Neural progenitor cell (in vitro differentiated cells): Measurements from ENCODE around the gene EPS8L1. TPM values are rescaled to one million over a fixed set of nuclear protein-coding genes. Genes with fewer than 3 reads are reported as not detected.

Experiments used
- DNase-seq: peaks from one replicate; pipeline ENCODE4 v3.0.0-alpha.2; 2016; ENCODE audit warnings: low spot score
- H2AFZ ChIP-seq: fragments of 200-600 bp; sonication (generic); replicated peaks from 2 replicates; pipeline ENCODE4 v1.6.1; 2016; ENCODE audit warnings: antibody characterized with exemption
- H3F3A ChIP-seq: fragments of 200-600 bp; sonication (generic); 2 replicates; pipeline ENCODE4 v1.6.1; 2016; ENCODE audit warnings: antibody characterized with exemption, low read depth
- H3K27ac ChIP-seq: fragments of 200-600 bp; sonication (generic); 2 replicates; pipeline ENCODE4 v1.5.1; 2016; ENCODE audit warnings: mild to moderate bottlenecking
- H3K27me3 ChIP-seq: fragments of 200-600 bp; sonication (generic); 2 replicates; pipeline ENCODE4 v1.6.1; 2016; ENCODE audit warnings: mild to moderate bottlenecking, moderate library complexity
- H3K36me3 ChIP-seq: fragments of 200-600 bp; sonication (generic); 2 replicates; pipeline ENCODE4 v1.5.1; 2016
- H3K4me1 ChIP-seq: fragments of 200-600 bp; sonication (generic); 2 replicates; pipeline ENCODE4 v1.6.1; 2016; ENCODE audit warnings: mixed run types
- H3K4me2 ChIP-seq: fragments of 200-600 bp; sonication (generic); 2 replicates; pipeline ENCODE4 v1.6.1; 2016
- H3K4me3 ChIP-seq: fragments of 200-600 bp; sonication (generic); 2 replicates; pipeline ENCODE4 v1.5.1; 2016
- H3K79me2 ChIP-seq: fragments of 200-600 bp; sonication (generic); 2 replicates; pipeline ENCODE4 v1.6.1; 2016; ENCODE audit warnings: low read depth
- H3K9ac ChIP-seq: fragments of 200-600 bp; sonication (generic); 2 replicates; pipeline ENCODE4 v1.6.1; 2016
- H3K9me3 ChIP-seq: fragments of 200-600 bp; sonication (generic); 2 replicates; pipeline ENCODE4 v1.5.1; 2016; ENCODE audit warnings: low read depth
- H4K20me1 ChIP-seq: fragments of 200-600 bp; sonication (generic); 2 replicates; pipeline ENCODE4 v1.6.1; 2016; ENCODE audit warnings: low read depth
- H3K27ac Mint-ChIP-seq: 3 replicates; pipeline ENCODE4 v1.8.0; 2021; ENCODE audit warnings: mixed read lengths
- H3K27me3 Mint-ChIP-seq: 2 replicates; pipeline ENCODE4 v1.8.0; 2022; ENCODE audit warnings: low read depth, mild to moderate bottlenecking, inconsistent platforms, moderate library complexity, mixed read lengths; ENCODE audit not compliant: insufficient read depth
- H3K36me3 Mint-ChIP-seq: 3 replicates; pipeline ENCODE4 v1.8.0; 2021; ENCODE audit warnings: mixed read lengths
- H3K4me1 Mint-ChIP-seq: 3 replicates; pipeline ENCODE4 v1.8.0; 2021; ENCODE audit warnings: mixed read lengths
- H3K4me3 Mint-ChIP-seq: 3 replicates; pipeline ENCODE4 v1.8.0; 2021; ENCODE audit warnings: mild to moderate bottlenecking, moderate library complexity, mixed read lengths
- H3K9me3 Mint-ChIP-seq: 3 replicates; pipeline ENCODE4 v1.8.0; 2020; ENCODE audit warnings: mixed read lengths
- EZH2 ChIP-seq: fragments of 200-600 bp; sonication (generic); IDR thresholded peaks from 2 replicates; pipeline ENCODE4 v1.6.1; 2017; ENCODE audit warnings: antibody characterized with exemption, mild to moderate bottlenecking, moderate library complexity
- EZH2phosphoT487 ChIP-seq: fragments of 200-600 bp; sonication (generic); IDR thresholded peaks from 2 replicates; pipeline ENCODE4 v1.6.1; 2017; ENCODE audit warnings: antibody characterized with exemption
- total RNA-seq: library from RNA; depleted of rRNA; stranded (reverse); fragments of >200 nt; gene quantifications from 2 replicates; pipeline ENCODE4 v1.2.3, GENCODE V29; 2015; ENCODE audit warnings: low replicate concordance
- TF ChIP-seq, protein P1 (sequence below): fragments of 200-600 bp; sonication (generic); IDR thresholded peaks from 2 replicates; pipeline ENCODE4 v1.5.1; 2017; ENCODE audit warnings: antibody characterized with exemption, mild to moderate bottlenecking

EPS8L1 gene
- total RNA-seq, 1 donor from 2014 or later, result 7.0 TPM

GRCh38 chr19:55096061-55096701 lies 20.5 kb downstream of the EPS8L1 start:
- no peaks in the 10 kb centered on the region for H3K36me3 ChIP-seq
- no peak overlapping the region for H3K27ac ChIP-seq
- H3K4me3 Mint-ChIP-seq, result no peak overlapping the region
- H3K27me3 ChIP-seq, result no peaks in the 10 kb centered on the region
- H3K4me1 Mint-ChIP-seq, result peaks cover 18% of the 10 kb centered on the region
- no peak overlapping the region for H3K4me3 ChIP-seq
- no peak overlapping the region for H3K27ac Mint-ChIP-seq
- peaks cover 2% of the 10 kb centered on the region for H3K9me3 Mint-ChIP-seq
- no peak overlapping the region for H3K9ac ChIP-seq
- no peaks in the 10 kb centered on the region for H3K79me2 ChIP-seq
- H3K36me3 Mint-ChIP-seq, result peaks cover 7% of the 10 kb centered on the region
- DNase-seq, result no peak
- TF ChIP-seq EZH2phosphoT487 (no peak), EZH2 (no peak)
- TF ChIP-seq, protein P1, sequence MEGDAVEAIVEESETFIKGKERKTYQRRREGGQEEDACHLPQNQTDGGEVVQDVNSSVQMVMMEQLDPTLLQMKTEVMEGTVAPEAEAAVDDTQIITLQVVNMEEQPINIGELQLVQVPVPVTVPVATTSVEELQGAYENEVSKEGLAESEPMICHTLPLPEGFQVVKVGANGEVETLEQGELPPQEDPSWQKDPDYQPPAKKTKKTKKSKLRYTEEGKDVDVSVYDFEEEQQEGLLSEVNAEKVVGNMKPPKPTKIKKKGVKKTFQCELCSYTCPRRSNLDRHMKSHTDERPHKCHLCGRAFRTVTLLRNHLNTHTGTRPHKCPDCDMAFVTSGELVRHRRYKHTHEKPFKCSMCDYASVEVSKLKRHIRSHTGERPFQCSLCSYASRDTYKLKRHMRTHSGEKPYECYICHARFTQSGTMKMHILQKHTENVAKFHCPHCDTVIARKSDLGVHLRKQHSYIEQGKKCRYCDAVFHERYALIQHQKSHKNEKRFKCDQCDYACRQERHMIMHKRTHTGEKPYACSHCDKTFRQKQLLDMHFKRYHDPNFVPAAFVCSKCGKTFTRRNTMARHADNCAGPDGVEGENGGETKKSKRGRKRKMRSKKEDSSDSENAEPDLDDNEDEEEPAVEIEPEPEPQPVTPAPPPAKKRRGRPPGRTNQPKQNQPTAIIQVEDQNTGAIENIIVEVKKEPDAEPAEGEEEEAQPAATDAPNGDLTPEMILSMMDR, result no peak
- H3K4me1 ChIP-seq, result peaks cover 13% of the 10 kb centered on the region
- H3K27me3 Mint-ChIP-seq, result peaks cover 2% of the 10 kb centered on the region
- H3F3A ChIP-seq, result peaks cover 13% of the 10 kb centered on the region
- no peak overlapping the region for H2AFZ ChIP-seq
- H4K20me1 ChIP-seq, result peaks cover 56% of the 10 kb centered on the region
- no peaks in the 10 kb centered on the region for H3K9me3 ChIP-seq
- H3K4me2 ChIP-seq, result no peak overlapping the region

GRCh38 chr19:55097864-55098715 lies 22.4 kb downstream of the EPS8L1 start:
- H3K9me3 ChIP-seq, result no peaks in the 10 kb centered on the region
- H3K27ac ChIP-seq, result no peak overlapping the region
- peaks cover 1% of the 10 kb centered on the region for H3K36me3 ChIP-seq
- H3K79me2 ChIP-seq, result no peaks in the 10 kb centered on the region
- H3K36me3 Mint-ChIP-seq, result peaks cover 13% of the 10 kb centered on the region
- H3K9me3 Mint-ChIP-seq, result peaks cover 2% of the 10 kb centered on the region
- H3K4me3 Mint-ChIP-seq, result peak overlapping the region; percentile 20
- no peak overlapping the region for H3K9ac ChIP-seq
- TF ChIP-seq, protein P1, result no peak
- TF ChIP-seq EZH2, result no peak
- TF ChIP-seq EZH2phosphoT487, result no peak
- H3K4me1 Mint-ChIP-seq, result peaks cover 18% of the 10 kb centered on the region
- H3F3A ChIP-seq, result peaks cover 7% of the 10 kb centered on the region
- no peak overlapping the region for H3K4me2 ChIP-seq
- peaks cover 2% of the 10 kb centered on the region for H3K27me3 Mint-ChIP-seq
- no peak overlapping the region for H3K27ac Mint-ChIP-seq
- no peaks in the 10 kb centered on the region for H3K4me1 ChIP-seq
- DNase-seq, result no peak
- no peak overlapping the region for H2AFZ ChIP-seq
- H4K20me1 ChIP-seq, result peaks cover 41% of the 10 kb centered on the region
- H3K27me3 ChIP-seq, result no peaks in the 10 kb centered on the region
- H3K4me3 ChIP-seq, result no peak overlapping the region

- Histone ChIP-seq H2AFZ (no peak overlapping the region), H3F3A (peaks cover 7% of the 10 kb centered on the region), H4K20me1 (peaks cover 41% of the 10 kb centered on the region), H3K27me3 (no peaks in the 10 kb centered on the region), H3K79me2 (no peaks in the 10 kb centered on the region), H3K36me3 (peaks cover 5% of the 10 kb centered on the region), H3K9ac (no peak overlapping the region), H3K9me3 (no peaks in the 10 kb centered on the region), H3K4me1 (no peaks in the 10 kb centered on the region), H3K4me2 (no peak overlapping the region), H3K27ac (no peak overlapping the region), H3K4me3 (no peak overlapping the region)
- Mint-ChIP-seq H3K27ac (no peak overlapping the region), H3K9me3 (peaks cover 2% of the 10 kb centered on the region), H3K36me3 (peaks cover 17% of the 10 kb centered on the region), H3K27me3 (peaks cover 2% of the 10 kb centered on the region), H3K4me1 (peaks cover 18% of the 10 kb centered on the region), H3K4me3 (no peak overlapping the region)
- no peak for DNase-seq
- TF ChIP-seq, protein P1, result peak; percentile 27
- TF ChIP-seq EZH2, result no peak
Observed at GRCh38 chr19:55098716-55099556, 23.3 kb downstream of the EPS8L1 start.
